ENCODE data around the gene TGOLN2.
"Not testable (repeated sequence)": the region's sequence is repeated elsewhere in the genome, so short reads cannot be mapped to it uniquely, and the experiment has no call there.

Gene TGOLN2

GRCh38 chr2:85340034-85340892 lies 12.5 kb upstream of the TGOLN2 start:
- no peak for DNase-seq

- DNase-seq, result peak in 1 of 2 experiments; percentile 4
Observed at GRCh38 chr2:85334928-85335327, 7.1 kb upstream of the TGOLN2 start.

- not testable (repeated sequence) for DNase-seq
Observed at GRCh38 chr2:85333877-85334276, 6.1 kb upstream of the TGOLN2 start.

DNA sequence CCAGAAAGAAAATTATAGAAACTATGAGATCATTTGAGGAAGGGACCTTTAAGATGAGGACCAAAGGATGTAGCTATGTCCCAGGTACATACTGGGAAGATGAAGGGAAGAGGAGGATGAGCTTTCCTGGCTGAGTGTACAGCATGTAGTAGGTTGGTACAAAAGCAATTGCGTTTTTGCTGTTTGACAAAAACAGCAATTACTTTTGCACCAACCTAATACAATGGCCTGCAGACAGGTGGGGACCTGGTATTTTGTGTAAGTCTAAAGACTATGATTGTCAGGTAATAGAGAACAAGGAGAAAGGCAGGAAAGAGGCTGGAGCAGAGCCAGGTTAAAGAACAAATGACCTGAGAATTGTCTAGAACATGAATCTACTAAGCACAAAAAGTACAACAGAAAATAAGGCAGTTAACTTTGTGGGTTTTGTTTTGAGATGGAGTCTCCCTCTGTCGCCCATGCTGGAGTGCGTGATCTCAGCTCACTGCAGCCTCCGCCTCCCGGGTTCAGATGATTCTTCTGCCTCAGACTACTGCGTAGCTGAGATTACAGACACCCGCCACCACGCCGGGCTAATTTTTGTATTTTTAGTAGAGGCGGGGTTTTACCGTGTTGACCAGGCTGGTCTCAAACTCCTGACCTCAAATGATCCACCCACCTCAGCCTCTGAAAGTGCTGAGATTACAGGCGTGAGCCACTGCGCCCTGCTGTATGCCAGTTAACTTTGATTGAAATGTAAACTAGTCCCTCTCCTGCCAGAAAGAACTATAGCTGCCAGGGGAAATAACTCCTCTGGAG lies 3.2 kb upstream of the TGOLN2 start:
- no peak for DNase-seq

DNA sequence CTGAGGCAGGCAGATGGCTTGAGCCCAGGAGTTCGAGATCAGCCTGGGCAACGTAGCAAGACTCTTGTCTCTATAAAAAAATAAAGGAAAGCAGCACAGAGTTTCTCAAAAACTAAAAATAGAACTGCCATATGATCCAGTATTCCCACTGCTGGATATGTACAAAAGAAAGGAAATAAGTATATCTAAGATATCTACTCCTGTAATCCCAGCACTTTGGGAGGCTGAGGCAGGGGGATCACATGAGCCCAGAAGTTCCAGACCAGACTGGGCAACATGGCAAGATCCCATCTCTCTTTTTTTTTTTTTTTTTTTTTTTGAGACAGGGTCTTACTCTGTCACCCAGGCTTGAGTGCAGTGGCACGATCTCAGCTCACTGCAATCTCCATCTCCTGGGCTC lies 1.9 kb upstream of the TGOLN2 start:
- DNase-seq, result not testable (repeated sequence)

DNA sequence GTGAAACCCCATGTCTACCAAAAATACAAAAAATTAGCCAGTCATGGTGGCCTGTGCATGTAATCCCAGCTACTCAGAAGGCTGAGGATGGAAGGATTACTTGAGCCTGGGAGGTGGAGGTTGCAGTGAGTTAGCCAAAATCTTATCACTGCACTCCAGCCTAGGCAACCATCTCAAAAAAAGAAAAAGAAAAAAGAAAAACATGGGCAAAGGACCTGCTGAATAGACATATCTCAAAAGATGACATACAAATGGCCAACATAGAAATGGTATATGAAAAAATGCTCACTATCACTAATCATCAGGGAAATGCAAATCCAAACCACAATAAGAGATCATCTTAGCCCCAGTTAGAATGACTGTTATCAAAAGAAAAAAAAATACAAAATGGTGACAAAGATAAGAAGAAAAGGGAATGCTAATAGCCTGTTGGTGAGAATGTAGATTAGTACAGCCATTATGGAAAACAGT lies 1.4 kb upstream of the TGOLN2 start:
- DNase-seq, result peak in 1 of 2 experiments; percentile 33

GRCh38 chr2:85327160-85327821 lies 498 bp downstream of the TGOLN2 start:
- peak in 1 of 2 experiments; percentile 51 for DNase-seq

- DNase-seq, result peak; percentile 19 to 63
Observed at GRCh38 chr2:85326406-85327159, 1.2 kb downstream of the TGOLN2 start.

DNA sequence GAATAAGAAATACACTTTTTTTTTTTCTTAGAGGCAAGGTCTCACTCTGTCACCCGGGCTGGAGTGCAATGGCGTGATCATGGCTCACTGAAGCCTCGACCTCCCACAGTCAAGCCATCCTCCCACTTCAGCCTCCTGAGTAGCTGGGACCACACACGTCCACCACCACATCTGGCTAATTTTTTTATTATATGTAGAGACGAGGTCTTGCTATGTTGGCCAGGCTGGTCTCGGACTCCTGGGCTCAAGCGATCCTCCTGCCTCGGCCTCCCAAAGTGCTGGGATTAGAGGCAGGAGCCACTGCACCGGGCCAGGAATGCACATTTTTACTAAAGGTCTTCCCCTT lies 2.4 kb downstream of the TGOLN2 start:
- DNase-seq, result no peak

DNA sequence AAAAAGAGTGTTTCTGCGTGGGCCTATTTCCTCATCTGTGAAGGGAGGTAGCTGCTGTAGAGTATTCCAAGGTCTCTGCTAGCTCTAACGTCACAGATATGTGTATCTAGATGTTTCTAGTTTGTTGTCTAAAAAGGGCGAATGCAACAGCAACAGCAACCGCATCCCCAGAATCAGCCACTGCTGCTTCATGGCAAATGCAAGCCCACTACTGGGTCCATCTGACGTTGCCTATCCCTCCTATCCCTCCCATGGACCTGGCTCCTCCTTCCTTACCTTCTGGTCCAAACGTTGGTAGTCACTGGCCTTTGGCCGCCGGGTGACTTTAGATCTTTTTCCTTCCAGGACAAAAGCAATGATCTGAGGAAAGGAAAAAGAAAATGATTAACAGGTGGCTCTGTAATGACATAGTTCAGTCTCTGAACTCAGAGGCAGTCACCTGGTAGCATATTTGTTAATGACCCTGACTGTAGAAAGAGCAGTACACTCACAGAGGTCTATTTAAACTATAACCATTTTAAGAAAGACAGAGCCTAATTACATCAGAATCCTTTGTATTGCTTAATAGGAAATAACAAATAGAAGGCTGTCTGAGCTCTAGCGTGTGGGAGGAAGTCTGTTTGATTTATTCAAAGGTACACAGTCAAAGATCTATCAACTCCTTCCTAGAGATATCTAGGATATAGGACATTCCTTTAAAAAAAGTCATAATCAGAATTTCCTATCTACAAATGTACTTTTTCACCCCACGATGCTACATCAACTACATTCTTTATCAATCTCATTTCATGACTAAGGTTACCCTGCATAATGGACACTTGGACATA lies 2.9 kb downstream of the TGOLN2 start:
- no peak for DNase-seq

DNA sequence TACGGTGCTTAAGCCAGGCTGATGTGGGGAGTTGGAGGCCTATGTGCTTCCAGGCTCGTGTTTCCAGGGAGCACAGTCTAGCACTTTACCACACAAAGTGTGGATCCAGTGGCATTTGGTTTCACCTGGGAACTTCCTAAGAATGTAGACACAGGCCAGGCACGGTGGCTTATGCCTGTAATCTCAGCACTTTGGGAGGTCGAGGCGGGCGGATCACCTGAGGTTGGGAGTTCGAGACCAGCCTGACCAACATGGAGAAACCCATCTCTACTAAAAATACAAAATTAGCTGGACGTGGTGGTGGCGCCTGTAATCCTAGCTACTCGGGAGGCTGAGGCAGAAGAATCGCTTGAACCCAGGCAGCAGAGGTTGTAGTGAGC lies 3.8 kb downstream of the TGOLN2 start:
- DNase-seq, result not testable (repeated sequence)

- DNase-seq, result no peak
Observed at GRCh38 chr2:85323351-85323987, 4.3 kb downstream of the TGOLN2 start.

- DNase-seq, result no peak
Observed at GRCh38 chr2:85319796-85320195, 8.0 kb downstream of the TGOLN2 start.

DNA sequence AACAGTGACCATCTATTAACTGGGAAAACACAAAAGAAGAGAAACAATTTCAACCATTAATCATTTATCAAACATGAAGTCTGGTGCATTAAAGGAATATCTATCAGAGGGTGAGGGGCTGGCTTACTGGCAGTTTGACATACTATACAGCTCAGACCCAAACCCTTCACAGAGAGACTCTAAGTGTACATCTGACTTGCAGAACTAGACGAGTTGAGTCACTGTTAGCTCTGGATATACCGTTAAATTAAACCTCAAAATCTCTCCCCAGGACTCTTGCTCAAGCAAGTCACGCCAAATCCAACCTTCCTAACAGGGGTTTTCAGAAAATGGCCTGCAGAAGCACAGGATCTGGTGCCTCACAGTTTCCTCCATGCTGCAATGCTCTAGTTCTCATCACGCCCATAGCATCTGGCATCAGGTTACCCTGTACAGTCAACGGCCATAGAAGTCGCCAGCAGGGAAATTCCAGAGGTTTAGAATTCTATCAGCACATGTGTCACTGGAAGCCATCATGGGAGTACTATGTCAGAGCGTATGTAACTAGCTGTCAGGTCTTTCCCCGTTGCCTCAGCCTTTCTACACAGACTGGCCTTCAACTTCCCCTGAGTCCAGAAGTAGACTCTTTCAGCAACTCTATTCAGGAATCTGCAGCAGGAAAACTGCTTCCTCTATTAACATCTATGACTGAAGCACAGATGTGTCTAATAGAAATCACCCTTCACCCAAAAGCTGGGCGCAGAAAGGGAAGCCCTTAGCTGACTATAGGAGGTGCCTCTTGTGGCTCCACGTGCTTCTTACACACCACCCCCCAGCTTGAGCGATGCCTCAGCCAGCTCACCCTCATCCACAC lies 9.3 kb downstream of the TGOLN2 start:
- no peak for DNase-seq

- DNase-seq, result not testable (repeated sequence)
Observed at GRCh38 chr2:85315921-85316320, 11.9 kb downstream of the TGOLN2 start.

GRCh38 chr2:85314884-85315242 lies 12.9 kb downstream of the TGOLN2 start:
- DNase-seq, result no peak

- DNase-seq, result no peak
Observed at GRCh38 chr2:85312404-85312803, 15.4 kb downstream of the TGOLN2 start.

GRCh38 chr2:85310330-85310729 lies 17.5 kb downstream of the TGOLN2 start:
- DNase-seq, result no peak

- no peak for DNase-seq
Observed at GRCh38 chr2:85309699-85310321, 18.0 kb downstream of the TGOLN2 start.
